Fibroblast of skin of right biceps (primary cell): ENCODE data around the gene PACSIN2.
"Not testable (repeated sequence)": the region's sequence is repeated elsewhere in the genome, so short reads cannot be mapped to it uniquely, and the experiment has no call there.

ENCODE experiments used
- DNase-seq: peaks from one replicate; pipeline ENCODE4 v3.0.0-alpha.2; 2013

PACSIN2 gene

DNA sequence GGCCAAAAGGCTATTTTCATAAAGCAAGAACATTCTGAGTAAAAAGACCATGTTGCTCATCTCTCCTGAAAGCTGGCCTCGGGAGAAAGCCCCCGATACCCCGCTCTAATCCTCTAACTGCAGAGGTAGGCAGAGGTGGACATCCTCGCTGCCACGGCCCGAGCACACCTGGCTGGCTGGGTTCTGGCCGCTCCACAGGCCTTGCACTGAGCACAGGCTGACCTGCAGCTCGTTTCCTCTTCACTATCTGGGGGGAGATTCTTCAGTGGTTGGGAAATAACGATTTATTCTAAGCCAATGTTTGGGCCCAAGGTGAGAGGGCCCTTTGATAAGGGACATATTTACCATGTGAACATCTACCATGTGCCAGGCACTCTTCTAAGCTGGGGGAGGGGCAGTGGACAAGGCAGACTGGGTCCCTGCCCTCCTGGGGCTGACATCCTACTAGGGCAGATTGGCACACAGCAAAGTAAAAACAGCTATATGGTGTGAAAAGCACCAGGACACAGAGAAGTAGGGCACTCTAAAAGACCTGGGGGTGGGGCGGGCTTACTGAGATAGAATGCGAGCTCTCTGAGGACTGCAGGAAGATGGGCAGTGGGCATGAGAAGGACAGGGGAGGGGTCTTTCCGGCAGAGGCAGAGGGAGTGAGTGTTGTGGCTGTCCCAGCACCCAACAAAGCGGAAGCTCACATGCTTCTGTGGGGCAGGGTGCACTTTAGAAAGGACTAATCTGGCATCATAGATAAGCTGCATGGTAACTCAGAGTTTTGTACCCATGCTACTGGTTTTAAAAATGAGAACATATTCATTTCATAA is 92.4 kb downstream of the PACSIN2 start:
- DNase-seq, result no peak

DNA sequence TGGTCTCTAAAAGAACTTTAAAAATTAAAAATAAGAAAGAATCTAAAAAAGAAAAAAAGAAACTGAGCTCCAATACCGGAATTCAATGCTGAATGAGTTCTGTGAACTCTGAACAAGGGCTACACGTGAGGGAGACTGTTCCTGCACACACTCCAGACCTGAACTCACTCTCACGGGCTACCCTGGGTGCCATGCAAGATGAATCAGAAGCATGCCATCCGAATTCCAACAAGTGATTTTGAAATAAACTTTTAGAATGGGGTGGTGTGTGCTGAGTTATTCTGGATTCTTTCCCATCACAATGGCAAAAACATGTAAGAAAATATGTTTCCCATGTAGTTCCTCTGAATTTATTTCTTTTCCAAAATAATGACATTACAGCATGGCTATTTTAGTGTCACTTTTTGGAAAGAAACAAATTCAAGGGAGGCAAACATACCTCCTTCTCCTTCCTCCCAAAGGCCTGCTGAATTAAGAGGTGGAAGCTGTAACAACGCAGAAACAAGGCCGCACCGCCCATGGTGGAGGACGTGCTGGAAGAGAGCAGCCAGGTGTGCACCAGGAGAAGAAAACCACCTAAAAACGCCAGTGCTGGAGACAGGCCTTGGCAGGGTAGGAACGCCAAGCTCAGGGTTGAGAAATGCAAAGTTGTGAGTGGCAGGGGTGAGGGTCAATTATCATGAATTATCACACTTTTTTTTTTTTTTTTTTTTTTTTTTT is 94.7 kb downstream of the PACSIN2 start:
- DNase-seq, result peak; percentile 63

DNA sequence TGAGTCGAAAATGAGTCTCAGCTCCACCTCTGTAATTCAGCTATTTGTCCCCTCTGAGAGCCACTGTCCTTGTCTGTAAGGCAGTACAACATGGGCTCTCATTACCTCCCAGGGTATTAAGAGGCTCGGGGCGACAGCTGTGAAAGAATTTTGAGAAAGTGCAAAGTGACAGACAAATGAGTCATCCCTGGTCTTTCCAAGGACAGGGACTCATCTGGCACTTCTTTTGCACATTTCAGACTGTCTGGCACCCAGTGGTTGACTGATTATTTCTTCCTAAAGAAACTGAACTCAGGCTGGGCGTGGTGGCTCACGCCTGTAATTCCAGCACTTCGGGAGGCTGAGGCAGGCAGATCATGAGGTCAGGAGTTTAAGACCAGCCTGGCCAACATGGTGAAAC is 95.8 kb downstream of the PACSIN2 start:
- peak; percentile 76 for DNase-seq

DNA sequence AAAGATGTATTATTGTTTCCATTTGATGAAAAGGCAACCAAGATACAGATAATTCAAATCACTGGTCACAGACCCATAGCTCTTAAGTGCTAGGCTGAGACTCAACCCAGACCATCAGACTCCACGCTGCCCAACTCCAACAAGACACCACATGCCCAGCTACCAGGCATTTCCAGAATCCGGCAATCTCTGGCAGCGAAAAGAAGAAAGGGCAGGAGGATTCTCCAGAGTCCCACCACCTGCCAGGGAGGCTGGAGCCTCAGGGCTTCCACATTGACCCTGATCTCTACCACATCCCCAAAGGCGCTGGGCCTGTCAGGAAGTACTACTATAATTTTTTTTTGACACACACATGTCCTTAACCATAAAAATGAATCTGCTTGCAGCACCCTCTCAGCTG is 96.4 kb downstream of the PACSIN2 start:
- no peak for DNase-seq

DNA sequence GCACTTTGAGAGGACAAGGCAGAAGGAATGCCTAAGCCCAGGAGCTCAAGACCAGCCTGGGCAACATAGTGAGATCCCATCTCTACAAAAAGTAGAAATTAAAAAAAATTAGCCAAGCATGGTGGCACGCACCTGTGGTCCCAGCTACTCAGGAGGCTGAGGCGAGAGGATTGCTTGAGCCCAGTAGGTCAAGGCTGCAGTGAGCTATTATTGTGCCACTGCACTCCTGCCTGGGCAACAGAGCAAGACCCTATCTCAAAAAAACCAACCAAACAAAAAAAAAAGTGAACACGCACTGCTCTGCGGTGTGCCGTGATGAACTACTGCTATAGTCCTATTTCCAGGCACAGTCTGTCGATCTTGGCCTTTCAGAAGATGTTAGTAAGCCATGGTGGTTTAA is 97.6 kb downstream of the PACSIN2 start:
- not testable (repeated sequence) for DNase-seq

DNA sequence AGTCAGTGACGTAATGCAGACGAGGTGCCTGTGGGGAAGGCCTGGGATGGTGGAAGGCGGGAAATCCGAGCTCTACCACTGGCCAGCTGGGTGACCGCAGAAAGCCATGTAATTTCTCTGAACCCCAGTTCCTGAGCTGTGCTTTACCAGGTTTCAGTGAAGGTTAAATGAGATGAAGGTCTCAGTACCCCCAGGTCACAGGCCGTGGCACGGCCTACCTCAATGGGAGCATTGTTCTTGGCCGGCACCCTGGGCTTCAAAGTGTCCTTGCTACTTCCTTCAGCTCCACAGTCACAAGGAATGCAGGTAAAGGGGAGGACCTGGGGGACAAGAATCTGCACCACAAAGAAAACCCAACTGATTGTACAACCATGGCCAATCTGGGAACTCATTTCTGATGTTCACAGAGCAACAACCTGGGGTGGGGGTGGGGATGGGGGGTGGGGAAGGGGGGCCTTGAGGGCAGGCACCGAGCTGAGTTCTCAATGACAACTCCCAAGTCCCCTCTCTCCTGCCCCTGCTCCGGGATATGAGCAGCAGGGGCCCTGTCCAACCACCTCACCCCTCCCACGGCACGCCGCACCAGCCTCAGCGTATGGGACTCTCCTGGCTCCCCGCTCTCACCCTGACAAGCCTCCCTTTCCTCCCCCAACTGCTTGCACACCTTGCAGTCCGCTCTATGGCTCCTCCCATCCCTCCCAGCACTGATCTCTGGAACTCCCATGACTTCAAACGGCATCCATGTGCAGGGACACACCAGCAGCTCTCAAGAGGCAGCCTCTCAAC is 98.8 kb downstream of the PACSIN2 start:
- no peak for DNase-seq

DNA sequence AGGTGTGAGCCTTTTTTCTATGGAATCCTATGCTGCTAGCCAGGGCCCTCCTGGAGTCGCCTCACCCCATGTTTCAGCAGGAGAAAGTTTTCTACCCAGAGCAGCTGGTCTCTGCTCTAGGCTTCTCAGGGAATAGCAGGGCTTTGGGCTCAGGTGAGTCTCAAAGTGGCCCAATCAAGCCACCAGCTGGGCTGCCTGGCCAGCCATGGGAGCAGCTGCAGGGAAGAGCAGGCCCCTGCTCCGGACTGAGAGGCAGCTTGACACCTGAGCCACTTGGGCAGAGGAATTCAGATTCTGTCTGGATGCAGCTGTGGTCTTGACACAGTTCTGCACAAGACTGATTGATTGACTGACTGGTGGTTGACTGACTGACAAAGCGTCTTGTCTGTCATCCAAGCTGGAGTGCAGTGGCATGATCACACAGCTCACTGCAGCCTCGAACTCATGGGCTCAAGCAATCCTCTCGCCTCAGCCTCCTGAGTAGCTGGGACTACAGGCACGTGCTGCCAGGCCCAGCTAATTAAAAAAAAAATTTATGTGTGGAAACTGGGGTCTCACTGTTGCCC is 100.4 kb downstream of the PACSIN2 start:
- no peak for DNase-seq

DNA sequence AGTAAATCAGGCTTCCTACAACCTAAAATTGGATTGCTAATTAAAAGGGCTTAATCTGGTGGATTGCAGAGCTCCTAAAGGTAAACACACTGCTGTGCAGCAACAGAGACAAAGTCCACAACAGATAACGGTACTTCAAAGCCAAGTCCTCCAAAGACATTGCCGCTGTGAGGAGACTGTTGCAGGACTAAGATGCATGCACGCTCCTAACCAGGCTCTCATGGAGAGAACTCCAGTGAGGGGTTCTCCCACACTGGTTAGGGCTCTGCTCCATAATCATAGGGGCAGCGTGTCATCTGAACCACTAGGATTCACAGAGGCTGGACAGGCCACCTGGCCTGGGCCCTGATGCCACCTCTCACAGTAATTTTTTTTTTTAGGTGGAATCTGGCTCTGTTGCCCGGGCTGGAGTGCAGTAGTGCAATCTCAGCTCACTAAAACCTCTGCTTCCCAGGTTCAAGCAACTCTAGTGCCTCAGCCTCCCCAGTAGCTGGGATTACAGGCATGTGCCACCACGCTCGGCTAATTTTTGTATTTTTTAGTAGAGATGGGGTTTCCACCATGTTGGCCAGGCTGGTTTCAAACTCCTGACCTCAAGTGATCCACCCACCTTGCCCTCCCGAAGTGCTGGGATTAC is 101.0 kb downstream of the PACSIN2 start:
- DNase-seq, result no peak

DNA sequence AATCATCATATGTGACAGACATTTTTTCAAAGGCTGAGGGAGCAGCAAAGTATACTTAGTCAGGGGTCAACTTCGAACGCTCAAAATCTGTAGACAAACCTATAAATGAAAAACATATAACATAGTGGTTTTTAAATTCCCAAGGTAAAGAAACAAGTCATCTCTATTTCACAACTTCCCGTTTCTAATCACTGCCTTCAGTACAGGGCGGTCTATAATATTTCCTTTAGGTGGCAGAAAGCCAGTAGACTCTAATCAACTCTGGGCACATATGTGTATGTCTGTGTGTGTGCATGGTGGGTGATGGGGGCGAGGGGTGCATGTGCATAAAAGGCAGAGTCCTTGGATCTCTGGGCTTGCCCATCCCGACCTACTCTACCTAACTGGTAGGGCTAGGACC is 102.9 kb downstream of the PACSIN2 start:
- DNase-seq, result no peak

DNA sequence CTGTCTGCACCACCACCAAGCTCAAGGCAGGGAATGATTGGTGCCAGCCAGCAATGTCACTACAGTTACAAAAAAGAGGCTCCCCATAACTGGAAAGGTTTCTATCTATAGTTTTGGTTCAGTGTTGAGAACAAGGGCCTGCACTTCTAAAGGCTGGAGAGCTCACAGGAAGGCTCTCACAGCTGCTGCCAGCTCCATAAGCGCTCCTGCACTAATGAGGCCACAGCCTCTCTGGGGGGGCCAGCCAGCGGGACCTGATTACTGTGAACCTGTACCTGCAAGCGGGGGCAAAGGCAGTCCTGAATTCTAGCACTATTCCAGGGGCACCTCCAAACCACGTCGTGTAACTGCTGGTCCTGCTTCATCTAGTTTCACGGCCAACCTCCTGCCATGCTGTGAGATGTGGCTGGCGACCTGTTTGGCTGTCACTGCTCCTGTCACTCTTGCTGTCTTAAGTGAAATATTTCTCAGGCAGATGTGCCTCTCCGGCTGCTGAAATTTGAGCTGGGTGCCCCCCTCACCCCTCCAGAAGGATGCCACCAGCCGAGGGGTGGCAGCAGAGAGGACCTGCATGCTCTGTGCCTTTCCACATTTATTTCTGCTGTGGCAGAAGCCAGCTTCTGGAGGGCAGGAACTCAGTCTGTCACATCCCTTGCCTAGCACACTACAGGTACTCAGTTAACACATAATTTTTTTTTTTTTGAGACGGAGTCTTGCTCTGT is 104.6 kb downstream of the PACSIN2 start:
- no peak for DNase-seq

DNA sequence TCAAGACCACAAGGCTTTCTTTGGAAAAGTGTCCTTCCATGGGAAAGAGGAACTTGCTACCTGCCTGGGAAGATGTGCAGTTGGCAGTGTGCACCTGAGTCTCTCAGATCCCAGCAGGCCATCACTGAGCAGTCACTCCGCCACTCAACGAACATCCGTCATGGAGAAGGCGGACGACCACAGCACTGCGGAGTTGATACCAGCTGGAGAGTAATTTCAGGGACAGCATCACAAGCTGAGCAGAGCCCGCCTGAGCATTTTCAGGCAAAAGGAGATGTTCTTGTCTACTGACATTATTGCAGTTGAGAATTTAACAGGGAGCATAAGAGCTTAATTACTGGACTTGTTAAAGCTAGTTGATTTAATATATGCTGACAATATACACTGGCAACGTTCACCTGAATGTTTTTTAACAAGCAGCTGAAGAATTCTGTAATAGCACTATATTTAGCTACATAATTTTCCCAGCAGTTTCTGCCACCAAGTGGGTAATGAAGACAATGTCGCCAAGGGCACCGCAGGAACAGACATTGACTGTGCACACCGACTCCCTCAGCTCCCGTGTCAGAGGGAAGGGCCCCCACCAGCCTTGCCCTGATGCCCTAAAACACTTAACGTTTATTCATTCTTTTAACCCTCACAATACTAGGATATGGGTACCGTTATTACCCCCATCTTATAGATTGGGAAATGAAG is 105.4 kb downstream of the PACSIN2 start:
- no peak for DNase-seq

DNA sequence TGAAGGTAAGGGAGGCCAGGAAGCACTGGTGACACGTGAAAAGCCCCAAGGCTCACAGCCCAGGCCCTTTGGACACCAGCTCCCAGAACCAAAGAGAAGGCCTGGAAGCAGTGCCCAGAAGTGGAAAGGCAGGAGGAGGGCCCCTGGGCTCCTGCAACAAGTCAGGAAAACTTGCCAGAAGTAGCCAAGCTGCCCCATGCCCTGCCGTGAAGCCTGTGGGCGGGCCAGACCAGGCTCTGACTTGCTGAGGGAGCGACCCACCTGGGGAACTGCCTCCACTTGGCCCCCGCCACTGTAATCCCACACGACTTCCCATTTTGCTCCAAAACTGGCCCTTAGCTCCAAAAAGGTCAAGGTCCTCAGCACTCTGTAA is 106.6 kb downstream of the PACSIN2 start:
- DNase-seq, result no peak

DNA sequence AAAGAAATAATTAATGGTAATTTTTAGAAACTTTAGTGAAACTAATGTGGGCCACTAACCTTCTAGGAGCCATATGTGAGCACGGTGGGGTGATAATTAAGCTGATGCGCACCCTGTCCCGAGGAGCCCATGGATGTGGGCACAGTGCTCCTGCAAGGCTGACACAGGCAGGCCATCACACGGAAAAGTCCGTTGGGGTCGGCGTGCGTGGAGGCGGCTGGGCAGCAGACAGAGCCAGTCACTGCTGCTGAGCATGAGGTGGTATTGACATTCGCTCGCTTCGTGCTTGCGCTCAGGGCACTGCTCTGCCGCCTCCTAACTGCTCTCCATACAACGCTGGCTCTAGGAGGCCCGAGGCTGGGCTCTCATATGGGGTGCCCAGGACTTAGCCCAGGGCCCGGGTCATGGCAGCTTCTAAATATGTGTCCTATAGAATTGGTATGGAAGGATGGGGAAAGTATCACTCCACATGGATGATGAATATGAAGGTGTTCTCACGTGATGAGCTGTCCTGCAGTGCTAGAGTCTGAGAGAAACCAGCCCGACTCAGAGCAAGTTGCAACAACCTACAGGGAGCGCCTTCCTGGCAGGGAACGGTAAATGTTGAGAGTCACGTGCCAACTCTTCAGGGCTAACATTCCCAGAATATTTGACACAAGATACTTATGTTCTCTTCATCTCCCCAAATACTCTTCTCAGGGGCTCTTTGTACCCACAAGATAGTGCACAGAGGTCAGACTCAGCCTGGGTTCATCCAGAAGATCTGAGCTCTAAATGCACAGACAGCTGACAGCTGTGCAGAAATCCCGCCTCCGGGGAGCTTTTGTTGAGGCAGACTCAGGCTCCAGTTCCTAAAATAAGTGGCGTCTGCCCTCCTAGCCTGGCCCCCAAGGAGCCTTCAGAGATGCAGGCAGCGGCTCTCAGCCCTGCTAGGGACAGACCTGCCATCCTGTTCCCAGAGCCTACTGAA is 107.3 kb downstream of the PACSIN2 start:
- DNase-seq, result no peak

DNA sequence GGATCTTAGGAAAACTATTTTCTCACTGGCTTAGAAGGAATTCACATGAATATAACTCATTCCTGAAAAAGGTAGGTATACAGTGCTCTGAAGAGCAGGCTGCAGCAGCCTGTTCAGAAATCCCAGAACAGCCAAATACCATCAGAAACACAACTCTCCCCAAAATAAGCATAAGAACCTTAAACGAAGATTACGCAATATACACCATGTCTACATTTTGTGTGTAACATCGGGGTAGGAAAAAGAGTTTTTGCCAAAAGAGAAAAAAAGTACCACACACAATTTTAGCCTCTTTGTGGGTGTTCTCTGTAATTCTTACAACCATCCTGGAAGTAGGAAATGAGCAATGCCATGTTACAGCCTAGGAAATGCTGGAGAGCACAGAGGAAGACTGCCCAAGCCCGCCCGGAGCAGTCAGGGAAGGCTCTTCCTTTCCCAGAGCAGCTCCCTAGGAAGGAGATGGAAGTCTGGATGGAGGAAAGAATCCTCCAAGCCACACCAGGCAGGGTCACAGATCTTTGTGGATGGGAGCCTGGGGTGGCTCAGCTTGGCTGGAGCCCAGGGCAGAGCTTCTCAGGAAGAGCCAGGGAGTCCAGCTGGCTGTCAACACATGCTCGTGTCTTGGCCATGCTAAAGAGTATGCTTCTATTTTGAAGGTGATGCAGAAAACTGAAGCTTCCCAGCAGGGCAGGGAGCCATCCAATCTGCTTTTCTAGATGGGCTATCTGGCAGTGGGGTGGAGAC is 108.2 kb downstream of the PACSIN2 start:
- no peak for DNase-seq

DNA sequence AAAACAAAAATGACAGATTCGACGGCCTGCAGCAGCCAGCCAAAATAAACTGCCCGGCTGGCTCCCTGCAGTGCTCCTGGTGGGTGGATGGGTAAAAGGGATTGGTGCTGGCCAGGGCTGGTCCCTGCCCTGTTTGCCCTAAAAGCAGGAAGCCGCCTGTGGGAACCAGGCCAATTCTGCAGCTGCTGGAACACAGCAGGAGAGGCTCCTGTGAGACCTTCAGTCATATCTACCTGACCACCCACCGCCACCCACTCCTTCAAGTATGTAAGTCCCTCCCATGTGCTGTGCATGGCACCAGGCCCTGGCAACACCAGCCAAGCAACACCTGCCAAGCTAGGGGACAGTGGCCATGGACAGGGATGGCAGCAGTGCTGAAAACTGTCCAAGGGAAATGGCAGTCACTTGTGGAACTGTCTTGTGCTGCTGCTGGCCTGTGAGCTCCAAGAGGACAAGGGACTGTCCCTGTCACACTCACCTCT is 109.2 kb downstream of the PACSIN2 start:
- no peak for DNase-seq

DNA sequence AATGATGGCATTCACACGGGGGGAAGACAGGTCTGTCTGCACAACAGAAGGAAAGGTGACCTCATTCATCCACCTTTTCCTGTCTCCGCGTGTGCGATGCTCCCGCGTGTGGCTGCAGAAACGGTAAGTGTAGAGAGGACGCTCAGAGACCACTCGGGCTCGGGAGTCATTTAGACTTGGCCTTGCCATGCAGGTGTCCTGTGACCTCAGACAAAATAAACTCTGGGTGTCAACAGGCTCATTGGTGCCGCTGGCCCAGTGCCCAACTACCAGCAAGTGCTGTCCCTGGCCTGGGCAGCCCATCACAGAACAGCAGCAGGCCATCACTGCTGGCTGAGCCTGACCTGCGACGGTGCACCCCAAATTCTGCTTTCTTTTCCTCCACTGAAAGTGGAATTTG is 109.7 kb downstream of the PACSIN2 start:
- DNase-seq, result no peak

DNA sequence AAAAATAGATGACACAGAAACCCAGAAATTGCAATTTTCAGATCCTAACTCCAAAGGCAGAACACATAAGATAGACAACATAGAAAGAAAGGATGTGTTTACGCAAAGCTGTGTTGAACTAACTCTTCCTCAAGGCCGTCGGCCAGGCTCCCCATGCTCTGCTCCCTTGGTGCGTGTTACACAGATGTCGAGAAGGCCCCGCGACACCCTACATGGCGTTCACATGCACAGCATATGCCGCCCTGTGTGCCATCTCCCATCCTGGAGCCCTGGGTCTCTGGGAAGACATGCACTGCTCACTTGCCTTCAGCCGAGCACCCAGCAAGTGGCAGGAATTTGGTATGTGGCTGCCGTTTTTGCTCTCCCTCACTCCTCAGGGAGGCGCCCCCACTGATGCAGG is 110.9 kb downstream of the PACSIN2 start:
- no peak for DNase-seq

DNA sequence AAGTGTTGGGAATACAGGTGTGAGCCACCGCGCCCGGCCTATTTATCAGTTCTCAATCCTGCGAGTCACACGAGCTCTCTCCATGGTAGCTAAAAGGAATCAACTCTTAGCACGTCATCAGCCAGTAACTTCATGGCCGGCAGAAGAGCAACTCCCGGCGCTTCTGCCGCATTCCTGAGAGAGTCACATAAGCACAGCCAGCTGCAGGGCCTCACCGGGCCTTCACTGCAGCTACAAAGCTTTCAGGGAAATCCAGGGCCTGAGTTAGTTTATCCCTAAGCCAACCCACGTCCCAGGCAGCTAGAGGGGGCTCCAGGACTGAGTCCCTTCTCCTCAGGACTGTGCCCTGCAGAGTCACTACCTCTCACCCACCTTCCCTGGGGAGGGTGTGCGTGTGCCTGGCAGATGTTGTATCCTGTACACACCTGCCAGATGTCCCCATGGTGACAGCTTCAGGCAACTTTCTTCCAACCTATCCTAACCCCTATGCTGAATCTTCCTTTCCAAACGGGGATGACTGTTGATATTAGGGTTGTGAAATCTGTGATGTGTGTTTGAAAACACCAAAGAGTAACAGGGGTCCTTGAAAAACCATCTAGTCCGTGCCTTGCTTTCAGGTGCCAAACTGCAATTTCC is 112.0 kb downstream of the PACSIN2 start:
- DNase-seq, result peak; percentile 73
